Measurements from ENCODE around the gene ZNF581.

Gene ZNF581

GRCh38 chr19:55649268-55650125 lies 6.0 kb downstream of the ZNF581 start:
- no peak for DNase-seq

DNA sequence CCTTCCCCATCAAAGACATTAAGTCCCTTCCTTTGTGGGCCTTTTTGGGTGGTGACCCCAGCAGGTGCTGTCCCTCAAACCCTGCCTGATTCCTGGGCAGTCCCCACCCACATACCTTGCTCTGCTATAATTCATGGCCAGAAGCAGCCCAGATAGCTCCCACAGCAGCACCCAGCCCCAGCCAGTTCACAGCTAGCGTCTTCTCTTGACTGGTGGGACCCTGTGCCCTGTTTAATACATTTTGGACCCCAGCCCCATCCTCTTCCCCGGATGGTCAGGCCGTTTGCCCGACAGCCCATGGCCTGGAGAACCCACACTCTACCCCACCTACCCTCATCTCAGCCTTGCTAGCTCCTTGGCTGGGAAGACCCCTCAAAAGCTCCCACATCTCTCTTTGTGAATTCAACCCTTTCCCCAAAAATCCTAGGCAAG lies 6.7 kb downstream of the ZNF581 start:
- no peak for DNase-seq

DNA sequence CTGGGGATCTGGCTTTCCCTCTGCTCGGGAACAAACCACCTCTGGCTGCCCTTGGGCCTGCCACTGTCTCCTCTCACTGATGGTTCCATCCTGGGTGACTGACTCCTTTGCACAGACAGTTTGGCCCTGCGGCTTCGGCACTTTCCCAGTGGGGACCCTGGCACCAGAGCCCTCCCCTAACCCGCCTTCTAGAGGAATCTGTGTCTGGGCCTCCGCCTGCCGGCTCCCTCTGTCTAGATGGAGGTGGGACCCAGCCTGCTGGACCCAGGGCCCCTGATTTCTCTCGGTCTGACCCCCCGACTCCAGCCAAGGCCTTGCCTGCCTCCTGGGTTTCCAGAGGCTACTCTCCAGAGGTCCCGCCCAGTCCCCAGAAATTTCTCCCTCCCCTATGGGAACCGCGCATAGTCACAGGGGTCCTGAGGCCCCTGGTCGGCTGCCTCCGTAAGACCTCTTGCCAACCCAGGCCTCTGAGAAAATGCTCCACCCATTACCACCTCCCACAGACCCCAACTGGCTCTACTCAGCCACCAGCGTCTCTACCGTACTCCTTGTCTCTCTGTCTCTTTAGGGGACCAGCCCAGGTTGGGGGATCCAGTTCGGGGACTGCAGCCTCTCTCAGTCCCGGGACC lies 7.3 kb downstream of the ZNF581 start:
- DNase-seq: no peak

GRCh38 chr19:55651236-55651635 lies 7.8 kb downstream of the ZNF581 start:
- no peak for DNase-seq

DNA sequence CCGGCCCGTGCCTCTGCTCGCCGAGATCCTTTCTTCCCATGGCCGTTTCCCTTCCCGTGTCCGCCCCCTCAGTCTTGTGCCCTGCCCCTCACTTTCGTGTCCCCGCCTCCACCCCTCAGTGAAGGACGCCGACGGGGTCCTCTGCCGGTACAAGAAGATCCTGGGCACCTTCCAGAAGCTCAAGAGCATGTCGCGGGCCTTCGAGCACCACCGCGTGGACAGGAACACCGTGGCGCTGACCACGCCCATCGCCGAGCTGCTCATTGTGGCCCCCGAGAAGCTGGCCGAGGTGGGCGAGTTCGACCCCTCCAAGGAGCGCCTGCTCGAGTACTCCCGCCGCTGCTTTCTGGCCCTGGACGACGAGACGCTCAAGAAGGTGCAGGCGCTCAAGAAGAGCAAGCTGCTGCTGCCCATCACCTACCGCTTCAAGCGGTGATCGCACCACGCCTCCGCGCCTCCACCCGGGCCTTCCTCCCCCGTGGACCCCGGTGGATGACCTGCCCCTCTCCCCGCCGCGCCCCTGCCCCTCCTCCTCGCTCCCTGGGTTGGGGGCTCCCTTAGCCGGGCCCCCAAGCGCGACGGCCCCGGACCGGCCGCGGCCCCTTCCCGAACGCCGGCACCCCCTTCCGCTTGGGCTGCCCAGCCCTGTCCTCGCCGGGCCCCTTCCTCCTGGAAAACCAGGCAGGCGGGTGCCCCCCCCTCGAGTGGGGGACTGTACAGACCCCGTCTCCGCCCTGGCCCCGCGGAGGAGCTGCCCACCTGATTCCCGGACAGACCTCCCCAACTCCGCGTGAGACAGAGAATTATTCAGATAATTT lies 9.1 kb downstream of the ZNF581 start:
- no peak for DNase-seq

DNA sequence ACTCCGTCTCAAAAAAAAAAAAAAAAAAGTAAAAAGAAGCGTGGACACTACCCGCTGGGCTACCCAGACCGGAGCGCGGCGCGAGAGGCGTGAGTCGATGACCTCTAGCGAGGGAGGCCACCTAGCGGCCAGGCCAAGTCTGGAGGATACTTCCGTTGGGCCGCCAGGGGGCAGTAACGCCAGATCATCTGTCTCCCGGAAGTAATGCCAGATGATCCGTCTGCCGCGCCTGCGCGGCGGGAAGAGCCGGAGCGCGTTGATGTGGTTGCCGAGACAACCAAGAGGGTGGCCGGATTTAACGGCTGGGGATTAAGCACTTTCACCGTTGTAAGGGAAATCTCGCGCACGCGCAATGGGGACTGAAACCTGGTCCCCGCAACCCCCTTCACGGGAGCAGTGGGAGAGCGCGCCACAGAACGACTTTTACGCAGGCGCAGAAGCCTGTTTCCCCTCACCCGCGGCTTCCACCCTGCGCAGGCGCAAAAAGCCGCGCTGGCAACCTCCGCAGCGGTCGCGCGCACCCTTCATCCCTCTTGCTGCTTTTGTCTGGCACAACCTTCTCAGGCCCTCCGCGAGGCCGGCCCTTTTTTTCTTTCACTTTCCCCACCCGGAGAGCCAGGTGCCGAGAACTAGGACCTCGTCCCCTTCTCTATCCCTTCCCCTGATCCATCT lies 10.3 kb downstream of the ZNF581 start:
- DNase-seq: peak; percentile 99

GRCh38 chr19:55654323-55654867 lies 10.9 kb downstream of the ZNF581 start:
- peak; percentile 100 for DNase-seq

GRCh38 chr19:55654868-55655647 lies 11.6 kb downstream of the ZNF581 start, which contains the start of gene U2AF2:
Gene U2AF2, plus strand, starts transcription at chr19:55655035. Its CDS starts 70 bp downstream, at chr19:55655105.
- DNase-seq: peak; percentile 92 to 96

GRCh38 chr19:55655648-55656040 lies 12.2 kb downstream of the ZNF581 start:
- DNase-seq: no peak

GRCh38 chr19:55656552-55656951 lies 13.1 kb downstream of the ZNF581 start:
- DNase-seq: no peak

DNA sequence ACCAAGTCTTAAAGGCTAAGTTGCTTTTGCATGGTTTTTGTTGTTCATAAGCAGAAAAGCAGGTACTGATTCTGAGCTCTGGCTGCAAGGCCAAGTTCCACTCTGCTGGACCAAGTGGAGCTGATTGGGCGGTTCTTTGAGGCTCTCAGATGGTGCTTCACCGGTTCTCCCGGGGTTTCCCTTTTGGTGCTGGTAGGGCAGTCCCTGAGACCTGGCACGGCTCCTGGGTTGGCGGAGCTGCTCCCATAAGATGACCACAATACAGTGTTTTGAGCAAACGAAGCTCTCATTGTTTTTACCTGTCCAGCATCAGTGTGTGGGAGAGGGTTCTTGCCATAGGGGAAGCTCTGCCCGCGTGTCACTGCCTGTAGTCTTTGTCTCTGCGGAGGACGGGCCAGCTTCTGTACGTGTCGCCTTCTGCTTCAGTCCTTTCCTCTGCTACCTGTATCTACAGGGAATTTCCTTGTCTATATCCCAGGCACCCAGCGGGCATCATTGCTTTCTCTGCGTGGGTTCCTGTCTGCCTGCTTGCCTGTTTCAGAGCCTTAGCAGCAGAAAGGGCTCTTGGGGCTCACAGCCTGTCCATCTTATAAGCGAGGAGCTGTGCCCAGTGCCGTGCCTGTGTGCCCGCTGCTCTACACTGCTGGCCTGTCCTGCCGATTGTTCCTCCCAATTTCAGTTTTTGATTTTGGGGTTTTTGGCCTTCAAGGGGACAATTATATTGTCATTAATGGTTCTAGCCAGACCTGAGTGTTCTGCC lies 13.7 kb downstream of the ZNF581 start:
- DNase-seq: no peak

GRCh38 chr19:55658846-55659459 lies 15.5 kb downstream of the ZNF581 start:
- no peak for DNase-seq

DNA sequence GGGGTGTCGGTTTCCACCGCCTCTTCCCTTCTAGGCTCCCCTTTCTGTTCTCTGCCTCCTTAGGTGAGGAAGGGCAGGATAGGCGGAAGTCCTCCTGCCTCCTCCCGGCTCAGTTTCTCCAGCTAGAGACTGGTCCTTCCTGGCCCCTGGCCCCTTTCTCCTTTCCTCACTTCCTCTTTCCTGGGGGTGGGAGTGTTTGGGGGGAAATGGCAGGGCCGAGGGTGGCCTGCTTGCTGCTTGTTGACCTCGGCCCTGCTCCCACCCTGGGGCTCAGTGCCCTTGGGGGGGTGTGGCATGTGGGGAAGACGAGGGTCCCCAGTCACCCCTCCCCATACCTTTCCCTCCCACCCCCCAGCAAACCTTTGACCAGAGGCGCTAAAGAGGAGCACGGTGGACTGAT lies 16.4 kb downstream of the ZNF581 start:
- DNase-seq: no peak

GRCh38 chr19:55660404-55660803 lies 17.0 kb downstream of the ZNF581 start:
- DNase-seq: no peak

- DNase-seq: no peak
These were observed 17.5 kb downstream of the ZNF581 start for GRCh38 chr19:55660991-55661390.

GRCh38 chr19:55661826-55662225 lies 18.4 kb downstream of the ZNF581 start:
- DNase-seq: no peak

- DNase-seq: no peak
These were observed 20.5 kb downstream of the ZNF581 start for GRCh38 chr19:55663846-55664536.

- no peak for DNase-seq
These were observed 23.0 kb downstream of the ZNF581 start for GRCh38 chr19:55666343-55667005.

DNA sequence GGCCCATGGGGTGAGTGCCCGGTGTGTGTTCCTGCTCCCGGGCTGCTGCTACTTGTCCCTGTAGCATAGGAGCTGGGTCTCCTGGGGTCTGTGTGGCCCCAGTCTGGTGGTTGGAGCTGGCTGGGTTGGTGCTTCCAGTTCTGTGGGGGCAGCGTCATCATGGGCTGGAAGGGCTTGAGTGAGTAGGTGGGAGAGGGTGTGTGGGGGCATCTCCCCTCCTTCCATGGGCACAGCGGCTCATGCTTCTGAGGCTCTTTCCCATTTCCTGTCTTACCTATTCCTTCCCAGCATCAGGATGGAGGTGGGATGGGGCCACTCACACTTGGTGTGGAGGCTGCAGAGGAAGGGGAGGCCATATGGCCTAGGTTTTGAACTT lies 23.5 kb downstream of the ZNF581 start:
- DNase-seq: no peak

All from inflammatory macrophage (primary cell).